Muscle layer of colon (tissue), 2 donors: ENCODE measurements around the gene ABHD11.

Experiments
- H3K27ac ChIP-seq: one replicate; pipeline ENCODE4 v1.7.0; 2013; ENCODE audit warnings: low read depth, mild to moderate bottlenecking, low read length, moderate library complexity
- H3K27me3 ChIP-seq, 2 donors: one replicate each; pipeline ENCODE4 v1.7.0; 2013; ENCODE audit warnings: low read length in 2 of 2, mild to moderate bottlenecking in 2 of 2; ENCODE audit not compliant: insufficient read depth in 2 of 2, control insufficient read depth in 1 of 2
- H3K36me3 ChIP-seq: one replicate; pipeline ENCODE4 v1.7.0; 2013; ENCODE audit warnings: mild to moderate bottlenecking, low read length; ENCODE audit not compliant: insufficient read depth
- H3K4me1 ChIP-seq: one replicate; pipeline ENCODE4 v1.7.0; 2013; ENCODE audit warnings: mild to moderate bottlenecking, low read length; ENCODE audit not compliant: insufficient read depth
- H3K4me3 ChIP-seq, 2 donors: one replicate each; pipeline ENCODE4 v1.7.0; 2013; ENCODE audit warnings: low read length in 2 of 2, low read depth in 1 of 2, mild to moderate bottlenecking in 1 of 2, moderate library complexity in 1 of 2
- H3K9ac ChIP-seq: one replicate; pipeline ENCODE4 v1.7.0; 2013; ENCODE audit warnings: low read length
- H3K9me3 ChIP-seq: one replicate; pipeline ENCODE4 v1.7.0; 2013; ENCODE audit warnings: mild to moderate bottlenecking, low read length
- donor health status: abdominal sarcoma.
- donor health status: Adenocarcinoma of cecum.

The ABHD11 gene

GRCh38 chr7:73688288-73688687 lies 50.3 kb downstream of the ABHD11 start:
- H3K4me3 ChIP-seq = no peak overlapping the region
- no peak overlapping the region for H3K27ac ChIP-seq
- no peaks in the 10 kb centered on the region for H3K9me3 ChIP-seq
- no peak overlapping the region for H3K9ac ChIP-seq
- H3K27me3 ChIP-seq = no peaks in the 10 kb centered on the region
- peaks cover 4% of the 10 kb centered on the region for H3K4me1 ChIP-seq
- H3K36me3 ChIP-seq = peaks cover 39% of the 10 kb centered on the region
